Cardiac fibroblast (primary cell): ENCODE data around the gene KIFC3.
"Not testable (repeated sequence)": the region's sequence is repeated elsewhere in the genome, so short reads cannot be mapped to it uniquely, and the experiment has no call there.

ENCODE experiments used
- DNase-seq, 2 donors: peaks; one replicate each; pipeline versions ENCODE4 v3.0.0 to v3.0.0-alpha.2; 2010; ENCODE audit warnings: low read depth in 2 of 2
- H3K4me3 ChIP-seq, 2 donors: replicated peaks in 1 of 2; 1 replicate in 1 of 2; 2 replicates in 1 of 2; pipeline ENCODE4 v1.5.1; 2011; ENCODE audit warnings: low read depth in 2 of 2, low read length in 2 of 2, mild to moderate bottlenecking in 2 of 2, moderate library complexity in 1 of 2
- TF ChIP-seq, protein P1 (sequence below): IDR thresholded peaks from one replicate; pipeline ENCODE4 v1.5.1; 2011; ENCODE audit warnings: low read depth, mild to moderate bottlenecking, low read length, inconsistent platforms

KIFC3 gene

DNA sequence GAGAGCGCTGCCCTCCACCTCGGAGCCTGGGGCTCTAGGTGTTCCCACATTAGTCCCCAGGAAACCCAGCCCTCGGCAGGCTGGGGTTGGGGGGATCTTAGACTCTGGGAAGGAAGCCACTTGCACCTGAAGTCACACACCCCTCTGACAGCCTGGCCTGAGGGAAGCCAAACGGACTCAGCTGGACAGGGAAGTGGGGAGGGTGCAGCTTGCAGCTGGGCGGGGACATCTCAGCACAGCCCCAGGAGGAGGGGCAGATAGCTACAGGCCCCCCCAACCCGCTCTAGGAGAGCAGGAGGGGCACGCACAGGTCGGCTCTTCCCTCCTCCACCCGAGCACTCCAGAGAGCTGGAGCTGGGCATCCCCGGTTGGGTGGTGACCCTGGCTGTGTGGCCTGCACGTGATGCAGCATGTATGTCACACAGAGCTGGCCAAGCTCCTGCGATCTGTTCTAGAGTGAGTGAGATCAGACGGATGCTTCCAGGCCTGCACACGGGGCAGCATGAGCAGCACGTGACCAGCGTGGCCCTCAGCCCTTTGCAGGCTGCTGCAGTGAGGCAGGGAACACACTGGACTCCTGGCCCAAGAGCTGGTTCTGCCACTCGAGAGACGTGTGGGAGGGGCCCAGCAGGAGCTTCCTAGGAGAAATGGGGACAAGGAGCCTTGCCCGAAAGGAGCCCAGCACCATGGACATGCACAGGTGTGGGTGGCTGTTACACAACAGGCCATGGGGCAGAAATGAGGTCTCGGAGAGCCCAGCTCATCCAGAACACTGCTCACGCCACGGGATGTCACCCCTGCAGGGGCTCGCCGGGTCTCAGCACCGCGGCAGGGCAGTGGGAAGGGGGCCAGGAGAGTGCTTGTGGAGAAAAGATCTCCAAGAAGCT, 15.4 kb downstream of the KIFC3 start:
- TF ChIP-seq, protein P1, sequence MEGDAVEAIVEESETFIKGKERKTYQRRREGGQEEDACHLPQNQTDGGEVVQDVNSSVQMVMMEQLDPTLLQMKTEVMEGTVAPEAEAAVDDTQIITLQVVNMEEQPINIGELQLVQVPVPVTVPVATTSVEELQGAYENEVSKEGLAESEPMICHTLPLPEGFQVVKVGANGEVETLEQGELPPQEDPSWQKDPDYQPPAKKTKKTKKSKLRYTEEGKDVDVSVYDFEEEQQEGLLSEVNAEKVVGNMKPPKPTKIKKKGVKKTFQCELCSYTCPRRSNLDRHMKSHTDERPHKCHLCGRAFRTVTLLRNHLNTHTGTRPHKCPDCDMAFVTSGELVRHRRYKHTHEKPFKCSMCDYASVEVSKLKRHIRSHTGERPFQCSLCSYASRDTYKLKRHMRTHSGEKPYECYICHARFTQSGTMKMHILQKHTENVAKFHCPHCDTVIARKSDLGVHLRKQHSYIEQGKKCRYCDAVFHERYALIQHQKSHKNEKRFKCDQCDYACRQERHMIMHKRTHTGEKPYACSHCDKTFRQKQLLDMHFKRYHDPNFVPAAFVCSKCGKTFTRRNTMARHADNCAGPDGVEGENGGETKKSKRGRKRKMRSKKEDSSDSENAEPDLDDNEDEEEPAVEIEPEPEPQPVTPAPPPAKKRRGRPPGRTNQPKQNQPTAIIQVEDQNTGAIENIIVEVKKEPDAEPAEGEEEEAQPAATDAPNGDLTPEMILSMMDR: no peak
- no peak for DNase-seq
- no peak overlapping the region for H3K4me3 ChIP-seq

DNA sequence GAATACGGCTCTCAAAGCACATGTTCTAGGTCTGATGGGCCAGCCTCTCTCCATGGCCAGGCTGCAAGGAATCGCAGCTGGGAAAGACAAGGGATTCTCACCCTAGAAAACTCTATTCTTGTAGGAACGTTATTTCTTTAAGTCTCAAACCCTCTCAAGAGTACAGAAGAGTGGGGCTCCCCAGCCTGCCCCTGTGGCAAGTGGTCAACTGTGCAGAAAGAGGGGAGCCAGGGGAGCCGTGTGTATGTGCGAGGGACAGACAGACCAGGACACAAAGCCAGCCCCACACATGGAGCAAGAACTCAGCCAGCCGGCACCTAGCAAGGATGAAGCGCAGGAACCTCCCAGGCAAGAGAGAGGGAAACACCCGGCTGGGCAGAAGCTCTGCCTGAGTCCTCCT, 16.4 kb downstream of the KIFC3 start:
- DNase-seq: no peak
- H3K4me3 ChIP-seq: no peak overlapping the region
- TF ChIP-seq, protein P1: no peak

DNA sequence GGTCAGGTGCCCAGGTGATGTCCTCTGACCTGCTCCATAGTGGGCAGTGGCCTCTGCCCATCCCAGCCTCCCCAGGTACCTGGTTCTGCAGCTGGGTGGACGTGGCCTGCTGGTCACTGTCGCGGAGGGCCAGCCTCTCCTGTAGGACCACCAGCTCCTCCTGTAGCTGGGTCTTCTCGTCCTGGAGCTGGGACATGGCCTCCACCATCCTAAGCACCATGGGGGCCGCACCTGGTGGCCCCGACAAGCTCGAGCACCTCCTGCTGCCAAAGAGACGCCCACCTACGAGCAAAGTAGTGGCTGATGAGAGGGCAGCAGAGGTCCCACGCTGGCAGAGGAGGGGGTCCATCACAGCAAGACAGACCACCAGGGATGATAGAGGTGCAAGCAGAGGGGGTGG, 16.9 kb downstream of the KIFC3 start:
- TF ChIP-seq, protein P1: no peak
- no peak overlapping the region for H3K4me3 ChIP-seq
- DNase-seq: no peak

DNA sequence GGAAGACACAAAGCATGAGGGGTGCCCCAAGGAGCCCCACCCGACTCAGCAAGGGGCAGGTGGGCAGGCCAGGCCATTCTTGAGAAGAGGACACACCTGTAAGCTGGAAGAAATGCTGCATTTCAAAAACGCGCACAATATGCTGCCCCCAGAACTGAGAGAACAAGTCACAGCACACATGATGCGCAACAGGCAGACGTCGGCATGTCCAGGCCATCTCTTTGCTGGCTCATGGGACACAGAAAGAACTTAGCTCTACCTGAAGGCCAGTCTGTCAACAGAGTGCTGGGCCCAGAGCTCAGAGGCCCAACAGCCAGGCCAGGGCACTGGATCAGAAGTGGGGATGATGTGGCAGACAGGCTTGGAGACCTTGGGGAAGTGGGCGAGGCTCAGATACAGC, 18.0 kb downstream of the KIFC3 start:
- H3K4me3 ChIP-seq: no peak overlapping the region
- no peak for DNase-seq
- TF ChIP-seq, protein P1: no peak

DNA sequence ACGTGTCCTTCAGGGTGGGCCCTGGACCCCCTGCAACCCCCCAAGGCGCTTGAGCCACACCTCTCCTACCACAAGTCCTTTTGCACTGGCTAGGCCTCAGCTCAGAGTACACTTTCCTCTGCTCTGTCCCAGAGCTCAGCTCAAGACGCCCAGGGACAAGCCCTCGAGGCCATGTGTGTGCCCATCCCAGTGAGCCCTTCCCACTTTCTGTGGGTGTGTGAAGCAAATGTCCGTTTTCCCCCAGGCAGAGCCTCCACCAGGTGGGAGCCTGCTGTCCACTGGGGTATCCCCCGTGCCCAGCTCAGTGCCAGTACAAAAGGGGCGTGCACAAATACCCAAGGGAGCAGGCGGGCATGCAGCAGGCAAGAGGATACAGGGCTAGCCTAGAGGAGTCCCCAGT, 18.4 kb downstream of the KIFC3 start:
- DNase-seq: no peak
- H3K4me3 ChIP-seq: no peak overlapping the region
- TF ChIP-seq, protein P1: no peak

DNA sequence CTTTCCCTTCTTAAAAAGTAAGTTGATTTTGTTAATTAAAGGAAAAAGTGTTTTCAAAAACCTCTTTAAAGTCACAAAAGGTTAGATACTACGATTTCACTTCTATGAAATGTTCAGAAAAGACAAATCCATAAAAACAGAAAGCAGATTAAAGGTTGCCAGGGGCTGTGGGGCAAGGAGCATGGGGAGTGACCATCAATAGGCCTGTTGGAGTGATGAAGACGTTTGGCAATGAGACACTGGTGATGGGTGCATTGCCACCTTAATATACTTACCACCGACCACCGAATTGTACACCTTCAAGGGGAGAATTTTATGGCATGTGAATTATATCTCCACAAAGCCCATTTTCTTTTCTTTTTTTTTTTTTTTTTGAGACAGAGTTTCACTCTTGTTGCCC, 19.2 kb downstream of the KIFC3 start:
- TF ChIP-seq, protein P1: no peak
- no peak for DNase-seq
- no peak overlapping the region for H3K4me3 ChIP-seq

DNA sequence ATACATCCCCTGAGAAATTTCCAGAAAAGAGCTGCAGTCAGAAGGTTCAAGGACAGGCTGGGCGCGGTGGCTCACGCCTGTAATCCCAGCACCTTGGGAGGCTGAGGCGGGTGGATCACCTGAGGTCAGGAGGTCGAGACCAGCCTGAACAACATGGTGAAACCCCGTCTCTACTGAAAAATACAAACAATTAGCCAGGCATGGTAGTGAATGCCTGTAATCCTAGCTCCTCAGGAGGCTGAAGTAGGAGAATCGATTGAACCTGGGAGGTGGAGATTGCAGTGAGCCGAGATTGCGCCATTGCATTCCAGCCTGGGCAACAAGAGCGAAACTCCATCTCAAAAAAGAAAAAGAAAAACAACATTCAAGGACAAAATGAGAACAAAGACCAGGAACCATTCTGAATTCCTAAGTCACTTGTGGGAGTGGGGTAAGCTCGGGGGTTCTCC, 19.7 kb downstream of the KIFC3 start:
- not testable (repeated sequence) for H3K4me3 ChIP-seq, DNase-seq
